HG03280 (cell line): Measurements from ENCODE around the gene NTM.
"Not testable (repeated sequence)": the region's sequence is repeated elsewhere in the genome, so short reads cannot be mapped to it uniquely, and the experiment has no call there.

Experiments
- ATAC-seq: cut with Tn5 transposase; IDR thresholded peaks from one replicate; pipeline ENCODE4 v1.9.1; 2021; ENCODE audit warnings: mild to moderate bottlenecking, moderate library complexity; ENCODE audit not compliant: unreplicated experiment

Gene NTM

GRCh38 chr11:132349811-132350733, 979.7 kb downstream of the NTM start:
- no peak for ATAC-seq

GRCh38 chr11:132351050-132351449, 980.6 kb downstream of the NTM start:
- no peak for ATAC-seq

- no peak for ATAC-seq
Measured at GRCh38 chr11:132352497-132352896, 982.1 kb downstream of the NTM start.

GRCh38 chr11:132353255-132353654, 982.8 kb downstream of the NTM start:
- ATAC-seq: no peak

- peak; percentile 75 for ATAC-seq
Measured at GRCh38 chr11:132357811-132358572, 987.6 kb downstream of the NTM start.

GRCh38 chr11:132358573-132358953, 988.1 kb downstream of the NTM start:
- ATAC-seq: peak; percentile 47

GRCh38 chr11:132361011-132361550, 990.7 kb downstream of the NTM start:
- no peak for ATAC-seq

- no peak for ATAC-seq
Measured at GRCh38 chr11:132365650-132366049, 995.2 kb downstream of the NTM start.

- no peak for ATAC-seq
Measured at GRCh38 chr11:132367293-132367692, 996.9 kb downstream of the NTM start.

- ATAC-seq: not testable (repeated sequence)
Measured at GRCh38 chr11:132370114-132370513, 999.7 kb downstream of the NTM start.

- no peak for ATAC-seq
Measured at GRCh38 chr11:132373405-132374143, 1003.2 kb downstream of the NTM start.

GRCh38 chr11:132379540-132379939, 1009.1 kb downstream of the NTM start:
- no peak for ATAC-seq
